HCT116 (cell line): ENCODE data around the gene TES. TPM values are rescaled to one million over a fixed set of nuclear protein-coding genes. Genes with fewer than 3 reads are reported as not detected.

Experiments used
- ATAC-seq: fragments of 200-7000 bp; cut with Tn5 transposase; 2 replicates; pipeline ENCODE4 v1.9.1; 2020; ENCODE audit warnings: mild to moderate bottlenecking, moderate library complexity
- BruUV-seq: library from RNA; stranded (reverse); fragments of 400-500 nt; replicated peaks from 2 replicates; lab custom pipeline; 2021; lab: Mats Ljungman, UMichigan
- CTCF ChIA-PET: fragments of 300-600 bp; sonication (Branson Sonifier 250); formaldehyde crosslinking; loops from one replicate; lab custom pipeline; 2021; ENCODE audit warnings: antibody characterized with exemption; lab: Charles Lee
- POLR2A ChIA-PET: fragments of 300-600, 350-600 bp; sonication (Branson Sonifier 250); formaldehyde crosslinking; loops from one replicate; lab custom pipeline; 2021; ENCODE audit warnings: antibody characterized with exemption; lab: Charles Lee
- RAD21 ChIA-PET, 2 experiments: fragments of 300-600 bp; sonication (Branson Sonifier 250); formaldehyde crosslinking; loops; one replicate each; lab custom pipeline; 2023; ENCODE audit warnings: low total read pairs in 2 of 2; ENCODE audit not compliant: uncharacterized antibody in 2 of 2, unreplicated experiment in 2 of 2, low non-redundant PET in 1 of 2; lab: Charles Lee
- DNase-seq: peaks from one replicate; pipeline ENCODE4 v3.0.0-alpha.2; 2010; ENCODE audit warnings: low read depth, low spot score
- H2AFZ ChIP-seq: fragments of 200-600 bp; shearing (Covaris generic), sonication (generic); 2 replicates; pipeline ENCODE4 v1.6.1; 2017; ENCODE audit warnings: low read depth, mixed run types, mixed read lengths, antibody characterized with exemption, low read length; ENCODE audit not compliant: poor library complexity, severe bottlenecking
- H3K27ac ChIP-seq: 2 replicates; pipeline ENCODE4 v1.5.1; 2012; ENCODE audit warnings: low read depth, low read length
- H3K27me3 ChIP-seq: fragments of 200-600 bp; sonication (generic); 2 replicates; pipeline ENCODE4 v1.6.1; 2016; ENCODE audit warnings: mixed run types, low read length, mixed read lengths; ENCODE audit not compliant: insufficient read depth
- H3K36me3 ChIP-seq, 2 experiments: fragments of 200-500 bp in 1 of 2; fragments of 200-600 bp in 1 of 2; sonication (Bioruptor generic) in 1 of 2; sonication (generic) in 1 of 2; 2 replicates each; pipeline versions ENCODE4 v1.5.1 to v1.6.1; 2014 to 2016; ENCODE audit warnings: low read length in 2 of 2, inconsistent platforms in 1 of 2, mixed read lengths in 1 of 2, mixed run types in 1 of 2; ENCODE audit not compliant: insufficient read depth in 2 of 2, control insufficient read depth in 1 of 2
- H3K4me1 ChIP-seq, 2 experiments: fragments of 200-600 bp in 1 of 2; sonication (generic) in 1 of 2; 2 replicates each; pipeline versions ENCODE4 v1.5.1 to v1.6.1; 2012 to 2017; ENCODE audit warnings: low read length in 2 of 2, inconsistent platforms in 1 of 2, mild to moderate bottlenecking in 1 of 2, mixed read lengths in 1 of 2, mixed run types in 1 of 2, moderate library complexity in 1 of 2; ENCODE audit not compliant: insufficient read depth in 2 of 2, control insufficient read depth in 1 of 2
- H3K4me2 ChIP-seq: fragments of 200-600 bp; sonication (generic); 2 replicates; pipeline ENCODE4 v1.6.1; 2017; ENCODE audit warnings: mixed run types, low read length, mixed read lengths
- H3K4me3 ChIP-seq, 2 experiments: fragments of 200-600 bp in 1 of 2; sonication (generic) in 1 of 2; replicated peaks in 1 of 2; 2 replicates each; pipeline ENCODE4 v1.5.1; 2011 to 2016; ENCODE audit warnings: low read length in 2 of 2, control low read depth in 1 of 2, low read depth in 1 of 2, mild to moderate bottlenecking in 1 of 2, mixed read lengths in 1 of 2, mixed run types in 1 of 2
- H3K79me2 ChIP-seq: fragments of 200-600 bp; sonication (generic); 2 replicates; pipeline ENCODE4 v1.6.1; 2017; ENCODE audit warnings: mild to moderate bottlenecking, mixed run types, low read length, moderate library complexity, mixed read lengths; ENCODE audit not compliant: insufficient read depth
- H3K9ac ChIP-seq: fragments of 200-600 bp; sonication (generic); 2 replicates; pipeline ENCODE4 v1.6.1; 2016; ENCODE audit warnings: low read length, mixed read lengths
- H3K9me2 ChIP-seq: fragments of 200-600 bp; sonication (generic), shearing (Covaris generic); 2 replicates; pipeline ENCODE4 v1.6.1; 2017; ENCODE audit warnings: mixed run types, mild to moderate bottlenecking, moderate library complexity; ENCODE audit not compliant: insufficient read depth
- H3K9me3 ChIP-seq, 2 experiments: fragments of 200-500 bp in 1 of 2; fragments of 200-600 bp in 1 of 2; sonication (Bioruptor generic) in 1 of 2; sonication (generic) in 1 of 2; 2 replicates each; pipeline ENCODE4 v1.6.1; 2014 to 2017; ENCODE audit warnings: low read length in 2 of 2, mixed read lengths in 2 of 2, inconsistent platforms in 1 of 2, low read depth in 1 of 2, mild to moderate bottlenecking in 1 of 2, mixed run types in 1 of 2, moderate library complexity in 1 of 2; ENCODE audit not compliant: control insufficient read depth in 1 of 2, insufficient read depth in 1 of 2
- H4K20me1 ChIP-seq: fragments of 200-600 bp; sonication (generic), shearing (Covaris generic); 2 replicates; pipeline ENCODE4 v1.6.1; 2017; ENCODE audit warnings: mixed run types, mild to moderate bottlenecking, moderate library complexity; ENCODE audit not compliant: insufficient read depth
- CTCF ChIP-seq, 3 experiments: fragments of 200-600 bp in 1 of 3; sonication (generic) in 1 of 3; IDR thresholded peaks in 2 of 3; conservative IDR thresholded peaks in 1 of 3; 2 replicates each; pipeline ENCODE4 v1.5.1; 2012 to 2017; ENCODE audit warnings: low read depth in 2 of 3, low read length in 2 of 3, antibody characterized with exemption in 1 of 3, borderline replicate concordance in 1 of 3, control low read depth in 1 of 3, mild to moderate bottlenecking in 1 of 3, mixed read lengths in 1 of 3, mixed run types in 1 of 3, moderate library complexity in 1 of 3; ENCODE audit not compliant: insufficient read depth in 1 of 3
- EGR1 ChIP-seq: IDR thresholded peaks from 2 replicates; pipeline ENCODE4 v1.6.1; 2012; ENCODE audit warnings: low read depth
- ELF1 ChIP-seq: IDR thresholded peaks from 2 replicates; pipeline ENCODE4 v1.6.1; 2012; ENCODE audit warnings: low read depth, borderline replicate concordance
- EZH2phosphoT487 ChIP-seq: fragments of 200-600 bp; IDR thresholded peaks from 2 replicates; pipeline ENCODE4 v1.6.1; 2018; ENCODE audit warnings: antibody characterized with exemption, borderline replicate concordance
- FOSL1 ChIP-seq: IDR thresholded peaks from 2 replicates; pipeline ENCODE4 v1.6.1; 2012; ENCODE audit warnings: low read depth
- JUND ChIP-seq: IDR thresholded peaks from 2 replicates; pipeline ENCODE4 v1.6.1; 2012
- MAX ChIP-seq: IDR thresholded peaks from 2 replicates; pipeline ENCODE4 v1.6.1; 2012
- POLR2AphosphoS5 ChIP-seq: IDR thresholded peaks from 2 replicates; pipeline ENCODE4 v1.6.1; 2011; ENCODE audit warnings: mild to moderate bottlenecking, low read depth, low read length, moderate library complexity
- REST ChIP-seq: IDR thresholded peaks from 2 replicates; pipeline ENCODE4 v1.6.1; 2012; ENCODE audit warnings: low read depth
- YY1 ChIP-seq: IDR thresholded peaks from 2 replicates; pipeline ENCODE4 v1.6.1; 2011; ENCODE audit warnings: low read length, low read depth, moderate library complexity, mild to moderate bottlenecking; ENCODE audit not compliant: insufficient replicate concordance; ENCODE audit errors: extremely low read depth
- intact Hi-C: fragments of 100-400 bp; cut with micrococcal nuclease; formaldehyde crosslinking; loops from 2 replicates; pipeline ENCODE4 v1.10.0; 2022
- total RNA-seq: library from RNA; stranded (reverse); gene quantifications from one replicate; pipeline ENCODE4 v1.2.1, GENCODE V29; 2021; ENCODE audit not compliant: unreplicated experiment
- TF ChIP-seq, protein P1 (sequence below): IDR thresholded peaks from 2 replicates; pipeline ENCODE4 v1.6.1; 2011; ENCODE audit warnings: mild to moderate bottlenecking, low read length, moderate library complexity; ENCODE audit not compliant: insufficient replicate concordance; ENCODE audit errors: extremely low read depth

TES gene
- total RNA-seq, 1 experiment from 2014 or later: 129 TPM

DNA sequence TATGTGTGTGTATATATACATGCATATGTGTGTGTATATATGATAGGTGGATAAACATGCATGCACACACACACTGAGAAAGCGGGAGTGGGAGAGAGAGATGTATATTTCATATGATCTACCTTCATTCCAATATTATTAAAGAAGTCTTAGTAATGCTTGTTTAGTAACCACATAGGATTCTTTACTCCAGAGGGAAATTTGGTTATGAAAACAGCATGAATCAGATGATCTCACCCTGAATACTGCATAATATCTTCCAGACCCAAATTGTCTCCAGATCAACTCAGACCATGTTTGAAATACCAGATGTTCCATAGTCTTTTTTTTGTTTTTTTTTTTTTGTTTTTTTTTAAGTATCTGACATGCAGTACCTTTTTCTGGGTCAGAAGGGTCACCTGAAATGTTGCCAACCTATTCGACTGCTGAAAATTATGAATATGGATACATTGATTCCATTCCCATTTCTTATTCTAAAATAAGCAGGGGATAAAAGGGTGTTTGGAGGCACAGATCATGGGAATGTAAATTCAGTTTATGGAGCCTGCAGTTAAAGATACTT, 17.4 kb downstream of the TES start:
- Histone ChIP-seq H3K4me1 (peaks cover 41 to 75% of the 10 kb centered on the region in 2 experiments), H3K79me2 (peaks cover 99% of the 10 kb centered on the region), H2AFZ (no peak overlapping the region), H3K9me2 (no peaks in the 10 kb centered on the region), H3K4me2 (0 out of 2 replicates have a peak overlapping the region, but pooled peaks have one; percentile 9), H3K9ac (no peak overlapping the region), H3K27ac (no peak overlapping the region), H3K36me3 (no peaks in the 10 kb centered on the region), H3K27me3 (no peaks in the 10 kb centered on the region), H3K4me3 (no peak overlapping the region), H4K20me1 (peaks cover 15% of the 10 kb centered on the region; the same call in 1 of the 2 replicates), H3K9me3 (no peaks in the 10 kb centered on the region)
- ChIA-PET RAD21 (no interaction called here), POLR2A (no interaction called here), CTCF (interaction anchor here (0.9 kb wide), 1 partner anchor 48 kb away, joined by 3 read pairs; no protein-coding TSS in a partner anchor)
- BruUV-seq: no TSS peak
- DNase-seq: no peak
- no peak for TF ChIP-seq ELF1
- TF ChIP-seq YY1: no peak
- no peak for TF ChIP-seq EZH2phosphoT487
- no peak for TF ChIP-seq POLR2AphosphoS5
- no peak for TF ChIP-seq MAX
- TF ChIP-seq, protein P1, sequence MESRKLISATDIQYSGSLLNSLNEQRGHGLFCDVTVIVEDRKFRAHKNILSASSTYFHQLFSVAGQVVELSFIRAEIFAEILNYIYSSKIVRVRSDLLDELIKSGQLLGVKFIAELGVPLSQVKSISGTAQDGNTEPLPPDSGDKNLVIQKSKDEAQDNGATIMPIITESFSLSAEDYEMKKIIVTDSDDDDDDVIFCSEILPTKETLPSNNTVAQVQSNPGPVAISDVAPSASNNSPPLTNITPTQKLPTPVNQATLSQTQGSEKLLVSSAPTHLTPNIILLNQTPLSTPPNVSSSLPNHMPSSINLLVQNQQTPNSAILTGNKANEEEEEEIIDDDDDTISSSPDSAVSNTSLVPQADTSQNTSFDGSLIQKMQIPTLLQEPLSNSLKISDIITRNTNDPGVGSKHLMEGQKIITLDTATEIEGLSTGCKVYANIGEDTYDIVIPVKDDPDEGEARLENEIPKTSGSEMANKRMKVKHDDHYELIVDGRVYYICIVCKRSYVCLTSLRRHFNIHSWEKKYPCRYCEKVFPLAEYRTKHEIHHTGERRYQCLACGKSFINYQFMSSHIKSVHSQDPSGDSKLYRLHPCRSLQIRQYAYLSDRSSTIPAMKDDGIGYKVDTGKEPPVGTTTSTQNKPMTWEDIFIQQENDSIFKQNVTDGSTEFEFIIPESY: no peak
- TF ChIP-seq REST: no peak
- no peak for TF ChIP-seq JUND
- TF ChIP-seq EGR1: no peak
- TF ChIP-seq FOSL1: no peak
- no peak for TF ChIP-seq CTCF (IDR thresholded peaks at IDR 0.05 in 2 of 3, conservative IDR thresholded peaks at IDR 0.05 in 1 of 3; ENCODE audit: borderline replicate concordance in 1 of 3, insufficient read depth in 1 of 3, low read depth in 2 of 3, low read length in 2 of 3)
- ATAC-seq: no peak
- intact Hi-C loops: no loop called here
